Measurements from ENCODE around the gene QPRT. TPM values are rescaled to one million over a fixed set of nuclear protein-coding genes. Genes with fewer than 3 reads are reported as not detected.

QPRT gene
- total RNA-seq, 1 experiment from 2014 or later = 138 TPM

DNA sequence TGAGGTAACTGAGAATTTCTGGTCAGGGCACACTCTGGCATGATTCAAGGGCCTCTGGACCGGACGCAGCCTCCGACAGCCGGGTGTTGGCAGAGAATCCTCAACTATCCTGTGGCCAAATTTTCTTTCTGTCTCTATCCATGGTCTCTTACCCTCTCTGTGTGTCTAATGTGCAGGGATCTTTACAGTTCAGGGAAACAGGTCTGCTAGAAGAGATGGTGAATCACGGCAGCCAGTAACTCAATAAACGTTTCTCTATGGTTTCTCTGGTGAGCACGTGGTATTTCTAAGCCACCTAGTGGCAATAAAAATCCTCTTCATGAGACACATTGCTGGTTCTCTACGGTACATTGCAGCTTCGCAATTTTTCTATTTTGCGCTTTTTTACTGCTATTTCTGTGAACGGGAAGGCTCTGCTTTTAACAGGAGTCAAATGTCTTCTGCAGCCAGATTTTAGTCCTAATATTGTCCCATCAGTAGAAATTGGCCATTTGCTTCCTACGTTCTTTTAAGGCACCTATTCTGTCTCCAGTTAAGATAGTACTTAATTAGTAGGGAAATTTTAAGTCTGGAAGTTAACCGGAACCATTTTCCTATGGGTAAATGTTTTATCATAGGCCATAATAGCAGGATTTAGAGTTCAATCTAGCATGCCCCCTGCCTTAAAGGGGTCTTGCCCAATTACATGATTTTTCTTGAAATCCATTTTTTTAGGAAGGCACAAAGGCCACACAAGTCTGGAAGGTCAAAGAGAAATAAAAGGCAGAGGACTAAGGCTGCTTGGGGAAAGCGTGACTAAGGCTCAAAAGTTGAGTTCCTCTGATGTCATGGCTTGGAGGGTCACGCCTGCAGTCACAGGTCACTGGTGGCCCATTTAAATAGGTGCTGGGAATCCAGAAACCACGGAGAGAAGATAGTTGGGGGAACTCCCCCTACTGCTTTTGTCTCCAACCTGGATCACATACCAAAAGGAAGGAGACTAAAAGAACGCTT is 31.5 kb downstream of the QPRT start (continued):
- no peak for TF ChIP-seq ATF6 (CRISPR knock-in tag; IDR thresholded peaks at IDR 0.05)
- no peak for TF ChIP-seq ELF4 (CRISPR knock-in tag; IDR thresholded peaks at IDR 0.05; ENCODE audit: low read depth)
- TF ChIP-seq, protein P1, sequence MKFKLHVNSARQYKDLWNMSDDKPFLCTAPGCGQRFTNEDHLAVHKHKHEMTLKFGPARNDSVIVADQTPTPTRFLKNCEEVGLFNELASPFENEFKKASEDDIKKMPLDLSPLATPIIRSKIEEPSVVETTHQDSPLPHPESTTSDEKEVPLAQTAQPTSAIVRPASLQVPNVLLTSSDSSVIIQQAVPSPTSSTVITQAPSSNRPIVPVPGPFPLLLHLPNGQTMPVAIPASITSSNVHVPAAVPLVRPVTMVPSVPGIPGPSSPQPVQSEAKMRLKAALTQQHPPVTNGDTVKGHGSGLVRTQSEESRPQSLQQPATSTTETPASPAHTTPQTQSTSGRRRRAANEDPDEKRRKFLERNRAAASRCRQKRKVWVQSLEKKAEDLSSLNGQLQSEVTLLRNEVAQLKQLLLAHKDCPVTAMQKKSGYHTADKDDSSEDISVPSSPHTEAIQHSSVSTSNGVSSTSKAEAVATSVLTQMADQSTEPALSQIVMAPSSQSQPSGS (CRISPR knock-in tag; IDR thresholded peaks at IDR 0.05; ENCODE audit: borderline replicate concordance, low read depth) = no peak
- no peak for TF ChIP-seq HMGXB4 (CRISPR knock-in tag; IDR thresholded peaks at IDR 0.05)
- no peak for TF ChIP-seq ZNF425 (CRISPR knock-in tag; conservative IDR thresholded peaks at IDR 0.05)

GRCh38 chr16:29712809-29713208 is 33.8 kb downstream of the QPRT start:
- CTCF ChIA-PET = interaction anchor here (1.2 to 1.3 kb wide), 2 partner anchors 12 to 21 kb away, joined by 4 read pairs; no protein-coding TSS in a partner anchor

DNA sequence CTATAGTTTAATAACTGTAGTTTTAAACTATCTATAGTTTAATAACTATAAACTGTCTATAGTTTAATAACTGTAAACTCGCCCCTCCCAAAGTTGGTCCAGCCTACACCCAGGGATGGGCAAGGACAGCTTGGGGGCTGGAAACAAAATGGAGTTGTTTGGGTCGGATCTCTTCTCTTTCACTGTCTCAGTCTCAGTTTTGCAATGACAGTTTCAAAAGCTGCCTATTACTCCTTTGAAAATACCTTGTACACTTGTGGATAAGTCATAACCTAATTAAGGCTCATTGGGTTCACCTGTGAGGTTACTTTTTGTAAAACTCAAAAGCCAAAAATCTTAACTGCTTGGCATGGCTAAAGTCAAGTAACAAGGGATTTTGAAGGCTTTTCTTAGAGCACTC is 35.4 kb downstream of the QPRT start:
- ATAC-seq = no peak
- DNase-seq (ENCODE audit: low spot score) = no peak
- no peak for TF ChIP-seq GABPB1 (CRISPR knock-in tag; IDR thresholded peaks at IDR 0.05)
- no peak for TF ChIP-seq NFYB (CRISPR knock-in tag; conservative IDR thresholded peaks at IDR 0.05; ENCODE audit: low read depth)
- no peak for TF ChIP-seq ZNF317 (CRISPR knock-in tag; IDR thresholded peaks at IDR 0.05; ENCODE audit: borderline replicate concordance, low read depth)
- no peak for TF ChIP-seq TCF7 (CRISPR knock-in tag; IDR thresholded peaks at IDR 0.05; ENCODE audit: low read depth)
- TF ChIP-seq FOXK1 (CRISPR knock-in tag; IDR thresholded peaks at IDR 0.05) = no peak
- no peak for TF ChIP-seq JAZF1 (CRISPR knock-in tag; IDR thresholded peaks at IDR 0.05)
- TF ChIP-seq ZNF396 (CRISPR knock-in tag; IDR thresholded peaks at IDR 0.05; ENCODE audit: borderline replicate concordance) = no peak
- no peak for TF ChIP-seq ELF4 (CRISPR knock-in tag; IDR thresholded peaks at IDR 0.05; ENCODE audit: low read depth)
- no peak for TF ChIP-seq JUN (CRISPR knock-in tag; IDR thresholded peaks at IDR 0.05)
- no peak for TF ChIP-seq FOXP1 (CRISPR knock-in tag; IDR thresholded peaks at IDR 0.05; ENCODE audit: borderline replicate concordance)
- TF ChIP-seq, protein P2, sequence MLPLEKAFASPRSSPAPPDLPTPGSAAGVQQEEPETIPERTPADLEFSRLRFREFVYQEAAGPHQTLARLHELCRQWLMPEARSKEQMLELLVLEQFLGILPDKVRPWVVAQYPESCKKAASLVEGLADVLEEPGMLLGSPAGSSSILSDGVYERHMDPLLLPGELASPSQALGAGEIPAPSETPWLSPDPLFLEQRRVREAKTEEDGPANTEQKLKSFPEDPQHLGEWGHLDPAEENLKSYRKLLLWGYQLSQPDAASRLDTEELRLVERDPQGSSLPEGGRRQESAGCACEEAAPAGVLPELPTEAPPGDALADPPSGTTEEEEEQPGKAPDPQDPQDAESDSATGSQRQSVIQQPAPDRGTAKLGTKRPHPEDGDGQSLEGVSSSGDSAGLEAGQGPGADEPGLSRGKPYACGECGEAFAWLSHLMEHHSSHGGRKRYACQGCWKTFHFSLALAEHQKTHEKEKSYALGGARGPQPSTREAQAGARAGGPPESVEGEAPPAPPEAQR (CRISPR knock-in tag; IDR thresholded peaks at IDR 0.05) = no peak
- no peak for TF ChIP-seq E2F1 (CRISPR knock-in tag; IDR thresholded peaks at IDR 0.05)
- no peak for TF ChIP-seq ATF3 (CRISPR knock-in tag; conservative IDR thresholded peaks at IDR 0.05)
- Mint-ChIP-seq H3K9me3 (peaks cover 9% of the 10 kb centered on the region), H3K4me1 (peaks cover 69% of the 10 kb centered on the region), H3K4me3 (0 out of 2 replicates have a peak overlapping the region, but pooled peaks have one; percentile 10), H3K27ac (no peak overlapping the region), H3K27me3 (ENCODE audit: low read depth) (no peaks in the 10 kb centered on the region), H3K36me3 (peaks cover 71% of the 10 kb centered on the region)
- ChIA-PET CTCF (interaction anchor here (4.1 kb wide), 1 partner anchor 14 kb away, joined by 17 read pairs; no protein-coding TSS in a partner anchor), POLR2A (interaction anchor here (0.5 to 0.6 kb wide), 2 partner anchors 38 to 70 kb away, joined by 3 to 8 read pairs; no protein-coding TSS in a partner anchor)

More at GRCh38 chr16:29712809-29713208, 33.8 kb downstream of the QPRT start:
- TF ChIP-seq ZNF423 (CRISPR knock-in tag; IDR thresholded peaks at IDR 0.05) (no peak), SP1 (CRISPR knock-in tag; conservative IDR thresholded peaks at IDR 0.05) (no peak), OVOL2 (CRISPR knock-in tag; IDR thresholded peaks at IDR 0.05; ENCODE audit: borderline replicate concordance) (no peak), ZNF232 (CRISPR knock-in tag; IDR thresholded peaks at IDR 0.05) (no peak), HMGA2 (CRISPR knock-in tag; IDR thresholded peaks at IDR 0.05) (0 out of 2 replicates have a peak, but pooled peaks have one; percentile 73)
- ATAC-seq = no peak
- peak overlapping the region; percentile 75 for H3K27ac Mint-ChIP-seq
- no peaks in the 10 kb centered on the region for H3K27me3 Mint-ChIP-seq (ENCODE audit: low read depth)
- H3K36me3 Mint-ChIP-seq = peaks cover 69% of the 10 kb centered on the region
- H3K4me3 Mint-ChIP-seq = peak overlapping the region; percentile 95
- no peak for DNase-seq (ENCODE audit: low spot score)
- peaks cover 65% of the 10 kb centered on the region for H3K4me1 Mint-ChIP-seq
- H3K9me3 Mint-ChIP-seq = peaks cover 9% of the 10 kb centered on the region
- POLR2A ChIA-PET = interaction anchor here (0.6 to 1.0 kb wide), 2 partner anchors 12 to 921 kb away, joined by 3 to 4 read pairs; no protein-coding TSS in a partner anchor
